Ureter (tissue), 1 donor: ENCODE measurements around the gene KLRC2. TPM values are rescaled to one million over a fixed set of nuclear protein-coding genes. Genes with fewer than 3 reads are reported as not detected.
"Not testable (repeated sequence)": the region's sequence is repeated elsewhere in the genome, so short reads cannot be mapped to it uniquely, and the experiment has no call there.

Experiments
- DNase-seq: peaks from one replicate; pipeline ENCODE4 v3.0.0-alpha.2; 2020; ENCODE audit warnings: low spot score
- total RNA-seq: library from RNA; stranded (reverse); gene quantifications from one replicate; pipeline ENCODE4 v1.2.4, GENCODE V29; 2023
- donor health status: DM: yes; HTN: yes; CAD: no.

Gene KLRC2
- 3.1 TPM for total RNA-seq

- DNase-seq = not testable (repeated sequence)
Measured at GRCh38 chr12:10435816-10436215, at the start of gene KLRC2. Gene KLRC2 (minus strand): TSS chr12:10436010. CDS start chr12:10435986, 24 bp downstream.

DNA sequence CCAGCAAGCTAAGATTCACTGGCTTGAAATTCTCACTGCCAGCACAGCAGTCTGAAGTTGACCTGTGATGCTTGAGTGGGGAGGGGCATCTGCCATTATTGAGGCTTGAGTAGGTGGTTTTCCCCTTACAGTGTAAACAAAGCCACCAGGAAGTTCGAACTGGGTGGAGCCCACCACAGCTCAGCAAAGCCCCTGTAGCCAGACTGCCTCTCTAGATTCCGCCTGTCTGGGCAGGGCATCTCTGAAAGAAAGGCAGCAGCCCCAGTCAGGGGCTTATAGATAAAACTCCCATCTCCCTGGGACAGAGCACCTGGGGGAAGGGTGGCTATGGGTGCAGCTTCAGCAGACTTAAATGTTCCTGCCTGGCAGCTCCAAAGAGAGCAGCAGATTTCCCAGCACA lies 46.1 kb upstream of the KLRC2 start:
- not testable (repeated sequence) for DNase-seq

GRCh38 chr12:10472808-10473207 lies 37.0 kb upstream of the KLRC2 start:
- DNase-seq = not testable (repeated sequence)

DNA sequence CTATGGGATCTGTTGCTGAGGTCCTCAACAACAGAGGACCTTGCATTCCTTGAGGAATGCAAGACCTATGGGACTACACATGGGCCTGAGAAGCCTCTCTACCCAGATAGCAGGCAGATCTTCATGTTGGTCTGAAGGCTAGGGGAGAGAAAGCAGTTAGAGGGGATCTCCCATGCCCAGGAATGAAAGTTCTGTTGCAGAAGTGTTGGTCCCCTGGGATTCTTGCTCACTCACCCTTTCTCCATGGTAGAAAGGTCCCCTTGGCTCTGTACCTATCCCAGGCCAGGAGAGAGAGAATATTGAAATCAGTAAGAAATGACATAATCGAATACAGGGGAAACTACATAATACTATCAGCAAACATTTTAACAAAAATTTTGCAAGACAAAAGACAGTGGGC lies 33.9 kb upstream of the KLRC2 start:
- no peak for DNase-seq

DNA sequence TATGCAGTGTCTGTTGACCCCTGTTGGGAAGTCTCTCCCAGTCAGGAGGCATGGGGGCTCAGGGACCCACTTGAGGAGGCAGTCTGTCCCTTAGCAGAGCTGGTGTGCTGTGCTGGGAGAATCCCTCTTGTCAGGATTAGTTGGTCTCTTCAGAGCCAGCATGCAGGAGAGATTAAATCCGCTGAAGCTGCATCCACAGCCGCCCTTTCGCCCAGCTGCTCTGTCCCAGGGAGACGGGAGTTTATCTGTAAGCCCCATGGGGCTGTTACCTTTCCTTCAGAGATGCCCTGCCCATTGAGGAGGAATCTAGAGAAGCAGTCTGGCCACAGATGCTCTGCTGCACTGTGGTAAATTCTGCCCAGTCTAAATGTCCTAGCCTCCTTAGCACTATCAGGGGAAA lies 30.5 kb upstream of the KLRC2 start:
- no peak for DNase-seq

DNA sequence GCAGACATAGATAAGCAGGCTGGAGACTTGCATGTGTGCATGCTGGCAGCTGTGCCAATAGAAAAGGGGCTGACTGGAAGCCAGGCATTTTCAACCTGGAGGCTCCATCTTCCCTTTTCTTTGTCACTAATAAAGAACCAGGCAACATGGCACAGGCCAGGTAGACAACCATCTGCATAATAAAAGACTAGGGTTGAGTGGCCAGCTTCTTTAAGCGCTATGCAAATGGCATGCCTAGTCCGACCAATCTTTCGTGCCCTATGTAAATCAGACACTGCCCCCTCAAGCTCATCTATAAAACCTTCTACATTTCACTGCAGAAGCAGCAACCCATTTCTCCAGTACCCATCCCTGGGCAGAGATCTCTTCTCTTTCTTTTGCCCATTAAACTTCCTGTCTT lies 21.9 kb upstream of the KLRC2 start:
- DNase-seq = no peak

GRCh38 chr12:10456856-10457255 lies 21.0 kb upstream of the KLRC2 start:
- no peak for DNase-seq

DNA sequence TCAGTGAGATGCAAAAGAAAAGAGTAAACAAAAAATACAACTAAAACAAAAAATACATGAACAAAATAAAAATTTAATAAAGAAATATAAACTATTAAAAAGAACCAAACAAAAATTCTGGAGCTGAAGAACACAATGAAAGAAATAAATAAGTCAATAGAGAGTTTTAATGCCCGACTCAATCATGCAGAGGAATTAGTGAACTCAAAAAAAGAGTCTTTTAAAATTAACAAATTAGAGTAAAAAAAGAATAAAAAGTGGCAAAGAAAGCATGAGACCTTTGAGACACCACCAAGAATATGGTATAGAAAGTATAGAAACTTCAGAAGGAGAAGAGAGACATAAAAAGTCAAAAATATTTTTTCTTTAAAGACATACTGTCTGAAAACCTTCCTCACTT lies 20.0 kb upstream of the KLRC2 start:
- no peak for DNase-seq

DNA sequence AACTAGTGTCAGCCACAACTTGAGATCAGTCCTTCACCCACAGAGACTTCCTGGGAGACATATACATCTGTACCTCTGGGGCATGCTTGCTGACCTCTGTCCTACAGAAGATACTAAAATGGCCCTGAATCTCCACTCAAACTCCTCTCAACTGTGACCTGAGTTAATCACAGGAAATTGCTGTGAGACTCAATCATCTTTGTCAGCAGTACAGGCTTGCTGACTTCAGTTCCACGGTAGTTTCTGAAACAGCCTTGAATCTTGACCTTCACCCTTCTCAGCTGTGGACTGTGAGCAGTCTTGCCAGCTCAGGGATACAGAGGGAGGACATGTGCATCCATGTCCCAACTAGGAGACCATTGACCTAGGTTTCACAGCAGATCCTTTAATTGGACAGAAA lies 18.7 kb upstream of the KLRC2 start:
- DNase-seq = no peak

- no peak for DNase-seq
Measured at GRCh38 chr12:10453156-10453555, 17.3 kb upstream of the KLRC2 start, which contains the start of gene KLRC1. Gene KLRC1 (minus strand): TSS chr12:10453377. CDS start chr12:10451156, 2,221 bp downstream.

GRCh38 chr12:10448236-10448635 lies 12.4 kb upstream of the KLRC2 start:
- no peak for DNase-seq

DNA sequence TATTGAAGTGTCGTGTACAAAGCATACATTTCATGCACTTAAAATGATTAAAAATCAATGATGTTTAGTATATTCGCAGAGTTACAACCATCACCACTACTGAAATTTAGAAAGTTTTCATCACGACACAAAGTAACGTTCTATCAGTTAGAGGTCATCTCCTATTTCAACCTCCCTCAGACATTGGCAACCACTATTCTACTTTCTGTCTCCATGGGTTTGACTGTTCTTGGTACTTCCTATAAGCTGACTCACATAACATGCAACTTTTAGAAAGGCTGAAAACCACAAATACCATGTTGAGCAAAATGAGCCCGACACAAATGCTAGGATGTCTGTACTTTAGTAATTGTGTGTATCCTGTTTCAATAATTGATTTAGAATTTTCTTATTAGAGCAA lies 10.2 kb upstream of the KLRC2 start:
- DNase-seq = not testable (repeated sequence)

DNA sequence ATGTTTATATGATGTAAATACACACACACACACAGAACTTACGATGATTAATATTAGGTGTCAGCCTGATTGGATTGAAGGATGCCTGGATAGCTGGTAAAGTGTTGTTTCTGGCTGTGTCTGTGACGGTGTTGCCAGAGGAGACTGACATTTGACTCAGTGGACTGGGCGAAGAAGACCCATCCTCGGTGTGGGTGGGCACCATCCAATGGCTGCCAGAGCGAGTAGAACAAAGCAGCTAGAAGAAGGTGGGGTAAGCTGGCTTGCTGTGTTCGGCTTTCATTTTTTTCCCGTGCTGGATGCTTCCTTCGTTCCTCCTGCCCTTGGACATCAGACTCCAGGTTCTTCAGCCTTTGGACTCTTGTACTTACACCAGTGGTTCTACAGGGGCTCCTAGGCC lies 5.3 kb upstream of the KLRC2 start:
- DNase-seq = not testable (repeated sequence)

DNA sequence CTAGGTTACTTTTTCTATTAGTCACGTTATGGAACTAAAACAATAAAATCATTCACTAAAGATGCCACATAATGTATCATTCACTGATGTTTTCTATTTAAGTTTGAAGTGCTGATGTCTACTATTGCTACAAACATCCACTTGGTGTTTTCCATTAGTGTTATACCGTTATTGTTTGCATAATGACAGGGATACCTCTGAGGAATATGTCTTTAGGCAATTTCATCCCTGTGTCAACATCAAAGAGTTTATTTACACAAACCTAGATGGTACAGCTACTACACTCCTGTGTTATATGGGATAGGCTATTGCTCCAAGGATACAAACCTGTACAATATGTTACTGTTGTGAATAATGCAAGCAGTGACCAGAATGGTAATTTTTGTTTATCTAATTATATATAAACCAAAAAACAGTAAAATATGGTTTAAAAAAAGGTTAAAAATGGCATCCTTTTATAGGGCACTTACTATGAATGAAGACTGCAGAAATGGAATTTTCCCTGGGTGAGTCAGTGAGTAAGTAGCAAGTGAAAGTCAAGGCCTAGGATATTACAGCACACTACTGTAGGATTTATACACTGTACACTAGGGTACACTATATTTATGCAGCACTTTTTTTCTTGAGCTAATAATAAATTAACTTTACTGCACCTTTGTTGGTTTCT lies 3.9 kb upstream of the KLRC2 start:
- DNase-seq = not testable (repeated sequence)

- not testable (repeated sequence) for DNase-seq
Measured at GRCh38 chr12:10437601-10438000, 1.8 kb upstream of the KLRC2 start.

GRCh38 chr12:10430623-10431022 lies 5.2 kb downstream of the KLRC2 start:
- DNase-seq = not testable (repeated sequence)

- not testable (repeated sequence) for DNase-seq
Measured at GRCh38 chr12:10425938-10426337, 9.9 kb downstream of the KLRC2 start.

GRCh38 chr12:10424260-10424899 lies 11.4 kb downstream of the KLRC2 start:
- not testable (repeated sequence) for DNase-seq

DNA sequence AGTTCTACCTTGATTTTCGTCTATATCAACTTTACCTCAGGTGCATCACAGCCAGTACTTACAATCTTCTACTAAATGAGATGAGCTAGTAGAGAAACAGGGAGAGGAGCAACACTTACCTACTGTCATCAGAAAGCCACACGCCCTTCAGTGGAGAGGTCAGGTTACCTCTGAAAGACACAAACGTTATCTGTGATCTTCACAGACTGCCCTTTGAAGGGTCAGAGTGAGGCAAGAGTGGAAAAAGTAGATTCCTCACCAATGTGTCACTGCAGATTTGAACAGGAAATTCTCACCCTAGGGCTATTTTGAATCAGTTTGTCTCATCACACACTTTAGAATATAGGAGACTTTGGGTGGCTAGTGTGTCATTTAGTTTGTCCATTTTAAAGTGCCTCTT lies 13.7 kb downstream of the KLRC2 start:
- not testable (repeated sequence) for DNase-seq

DNA sequence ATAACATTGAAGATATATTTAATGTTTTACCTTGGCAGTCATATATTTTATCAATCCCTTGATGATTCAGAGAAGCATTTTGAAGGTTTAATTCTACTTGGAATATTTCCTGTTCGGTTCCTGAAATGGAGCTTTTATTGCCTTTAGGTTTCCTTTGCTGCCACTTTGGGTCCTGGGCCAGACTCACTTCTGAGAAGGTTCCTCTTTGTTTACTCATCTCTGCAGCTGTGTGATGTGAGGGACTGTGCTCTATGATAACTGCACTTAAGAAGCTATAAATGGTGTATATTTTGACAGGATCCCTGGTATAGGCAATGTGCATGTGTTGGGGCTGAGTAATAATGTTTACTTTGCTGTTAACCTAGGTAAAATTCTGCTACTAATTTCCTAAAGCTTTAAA lies 15.5 kb downstream of the KLRC2 start, which contains the start of gene KLRC3:
TSS of gene KLRC3 (minus strand) at position 262 of the 400 bp plus-strand sequence. CDS start at position 217, 45 bp downstream.
- DNase-seq = not testable (repeated sequence)

DNA sequence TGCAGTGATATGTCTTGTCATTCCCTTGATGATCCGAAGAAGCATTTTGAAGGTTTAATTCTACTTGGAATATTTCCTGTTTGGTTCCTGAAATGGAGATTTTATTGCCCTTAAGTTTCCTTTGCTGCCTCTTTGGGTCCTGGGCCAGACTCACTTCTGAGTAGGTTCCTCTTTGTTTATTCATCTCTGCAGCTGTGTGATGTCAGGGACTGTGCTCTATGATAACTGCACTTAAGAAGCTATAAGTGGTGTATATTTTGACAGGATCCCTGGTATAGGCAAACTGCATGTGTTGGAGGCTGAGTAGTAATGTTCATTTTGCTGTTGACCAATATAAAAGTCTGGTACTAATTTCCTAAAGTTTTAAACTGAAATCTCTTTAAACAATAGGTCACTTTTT lies 26.4 kb downstream of the KLRC2 start, which contains the start of gene KLRC4:
TSS of gene KLRC4 (minus strand) at position 366 of the 400 bp plus-strand sequence. CDS start at position 184, 182 bp downstream.
- no peak for DNase-seq

- no peak for DNase-seq
Measured at GRCh38 chr12:10408842-10409241, 27.0 kb downstream of the KLRC2 start.

- no peak for DNase-seq
Measured at GRCh38 chr12:10406725-10407124, 29.1 kb downstream of the KLRC2 start.
